BJ (cell line): ENCODE data around the gene TASP1. TPM values are rescaled to one million over a fixed set of nuclear protein-coding genes. Genes with fewer than 3 reads are reported as not detected.

Experiments
- CTCF ChIA-PET: fragments of 350-600 bp; formaldehyde crosslinking; extraction: SDS; loops from one replicate; lab custom pipeline; 2021; ENCODE audit warnings: antibody characterized with exemption, inconsistent platforms; lab: Yijun Ruan, JAX
- POLR2A ChIA-PET: fragments of 300-600 bp; sonication (Branson Sonifier 250); formaldehyde crosslinking; extraction: SDS; loops from one replicate; lab custom pipeline; 2021; ENCODE audit warnings: antibody characterized with exemption; lab: Charles Lee
- DNase-seq: peaks from one replicate; pipeline ENCODE4 v3.0.0-alpha.2; 2011; ENCODE audit warnings: low read depth
- H3K27me3 ChIP-seq: 2 replicates; pipeline ENCODE4 v1.6.0; 2011; ENCODE audit warnings: low read length; ENCODE audit not compliant: control insufficient read depth, insufficient read depth
- H3K36me3 ChIP-seq: 2 replicates; pipeline ENCODE4 v1.5.1; 2011; ENCODE audit warnings: low read length; ENCODE audit not compliant: control insufficient read depth, insufficient read depth
- H3K4me3 ChIP-seq: 2 replicates; pipeline ENCODE4 v1.5.1; 2011; ENCODE audit warnings: low read depth, mild to moderate bottlenecking, control low read depth, low read length
- CTCF ChIP-seq: IDR thresholded peaks from 2 replicates; pipeline ENCODE4 v1.5.1; 2011; ENCODE audit warnings: low read depth, mild to moderate bottlenecking, control low read depth, inconsistent platforms, low read length, moderate library complexity; ENCODE audit not compliant: insufficient read depth
- polyA plus RNA-seq: library from polyadenylated mRNA; depleted of rRNA; stranded (reverse); fragments of >200 nt; gene quantifications from 2 replicates; pipeline ENCODE4 v1.2.3, GENCODE V29; 2011

Gene TASP1
- polyA plus RNA-seq, 1 experiment: 5.4 TPM

DNA sequence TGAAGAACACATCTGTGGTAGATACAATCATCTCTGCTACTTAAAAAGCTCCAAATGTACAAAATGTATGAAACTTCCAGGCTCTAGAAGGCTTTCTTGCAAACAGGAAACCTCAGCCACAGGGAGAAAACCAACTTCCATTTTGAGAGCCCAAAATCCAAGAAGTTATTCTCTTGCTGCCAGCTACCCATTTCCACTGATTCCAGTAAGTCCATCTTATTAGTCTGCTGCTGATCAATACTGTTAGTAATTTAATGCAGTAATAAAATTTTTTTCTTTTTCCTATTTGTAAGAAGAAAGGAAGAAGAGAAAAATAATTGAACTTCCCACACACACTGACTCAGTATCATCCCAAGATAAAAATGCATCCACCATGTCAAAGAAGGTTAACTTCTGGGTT, 169.5 kb downstream of the TASP1 start:
- DNase-seq: no peak
- CTCF ChIA-PET: interaction anchor here (0.9 to 1.4 kb wide), 2 partner anchors 8 to 10 kb away, joined by 3 to 4 read pairs; no protein-coding TSS in a partner anchor
- POLR2A ChIA-PET: interaction anchor here (0.6 kb wide), 1 partner anchor 1661 kb away, joined by 10 read pairs; no protein-coding TSS in a partner anchor
- H3K36me3 ChIP-seq: no peaks in the 10 kb centered on the region
- no peaks in the 10 kb centered on the region for H3K27me3 ChIP-seq
- no peak for TF ChIP-seq CTCF
- no peak overlapping the region for H3K4me3 ChIP-seq

GRCh38 chr20:13468166-13468565, 170.6 kb downstream of the TASP1 start:
- Histone ChIP-seq H3K4me3 (no peak overlapping the region), H3K36me3 (no peaks in the 10 kb centered on the region), H3K27me3 (no peaks in the 10 kb centered on the region)
- TF ChIP-seq CTCF: no peak
- CTCF ChIA-PET: interaction anchor here (1.4 kb wide), 1 partner anchor 9 kb away, joined by 3 read pairs; no protein-coding TSS in a partner anchor
- POLR2A ChIA-PET: no interaction called here
- DNase-seq: no peak

DNA sequence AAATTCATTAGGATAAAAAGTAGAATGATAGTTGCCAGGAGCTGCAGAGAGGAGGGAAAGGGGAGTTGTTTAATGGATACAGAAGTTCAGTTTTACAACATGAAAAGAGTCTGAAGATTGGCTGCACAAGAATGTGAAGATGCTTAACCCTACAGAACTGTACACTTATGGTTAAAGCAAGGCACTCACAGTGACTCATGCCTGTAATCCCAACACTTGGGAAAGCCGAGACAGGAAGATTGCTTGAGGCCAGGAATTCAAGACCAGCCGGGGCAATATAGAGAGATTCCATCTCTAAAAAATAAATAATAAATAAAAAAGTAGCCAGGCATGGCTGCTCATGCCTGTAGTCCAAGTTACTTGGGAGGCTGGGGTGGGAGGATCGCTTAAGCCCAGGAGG, 174.0 kb downstream of the TASP1 start:
- Histone ChIP-seq H3K36me3 (no peaks in the 10 kb centered on the region), H3K4me3 (no peak overlapping the region), H3K27me3 (no peaks in the 10 kb centered on the region)
- no peak for TF ChIP-seq CTCF
- ChIA-PET POLR2A (no interaction called here), CTCF (no interaction called here)
- DNase-seq: no peak

GRCh38 chr20:13461849-13462458, 176.8 kb downstream of the TASP1 start:
- Histone ChIP-seq H3K36me3 (no peaks in the 10 kb centered on the region), H3K4me3 (no peak overlapping the region), H3K27me3 (no peaks in the 10 kb centered on the region)
- TF ChIP-seq CTCF: no peak
- no peak for DNase-seq
- ChIA-PET CTCF (interaction anchor here (0.6 to 3.3 kb wide), 4 partner anchors 28 to 160 kb away, joined by 3 to 25 read pairs (median 4); no protein-coding TSS in a partner anchor), POLR2A (no interaction called here)

GRCh38 chr20:13458860-13459451, 179.8 kb downstream of the TASP1 start:
- H3K36me3 ChIP-seq: no peaks in the 10 kb centered on the region; the same call in 1 of the 2 replicates
- H3K27me3 ChIP-seq: no peaks in the 10 kb centered on the region
- peak; percentile 74 for TF ChIP-seq CTCF
- no peak overlapping the region for H3K4me3 ChIP-seq
- ChIA-PET CTCF (interaction anchor here (0.5 to 3.3 kb wide), 8 partner anchors 10 to 1229 kb away, joined by 3 to 25 read pairs (median 4); no protein-coding TSS in a partner anchor), POLR2A (no interaction called here)
- DNase-seq: no peak
